NCI-H1092 (cell line): ENCODE data around the gene CCDC187.

Experiments
- DNase-seq: peaks from one replicate; lab custom pipeline; 2025; lab: John Stamatoyannopoulos, UW

Gene CCDC187

DNA sequence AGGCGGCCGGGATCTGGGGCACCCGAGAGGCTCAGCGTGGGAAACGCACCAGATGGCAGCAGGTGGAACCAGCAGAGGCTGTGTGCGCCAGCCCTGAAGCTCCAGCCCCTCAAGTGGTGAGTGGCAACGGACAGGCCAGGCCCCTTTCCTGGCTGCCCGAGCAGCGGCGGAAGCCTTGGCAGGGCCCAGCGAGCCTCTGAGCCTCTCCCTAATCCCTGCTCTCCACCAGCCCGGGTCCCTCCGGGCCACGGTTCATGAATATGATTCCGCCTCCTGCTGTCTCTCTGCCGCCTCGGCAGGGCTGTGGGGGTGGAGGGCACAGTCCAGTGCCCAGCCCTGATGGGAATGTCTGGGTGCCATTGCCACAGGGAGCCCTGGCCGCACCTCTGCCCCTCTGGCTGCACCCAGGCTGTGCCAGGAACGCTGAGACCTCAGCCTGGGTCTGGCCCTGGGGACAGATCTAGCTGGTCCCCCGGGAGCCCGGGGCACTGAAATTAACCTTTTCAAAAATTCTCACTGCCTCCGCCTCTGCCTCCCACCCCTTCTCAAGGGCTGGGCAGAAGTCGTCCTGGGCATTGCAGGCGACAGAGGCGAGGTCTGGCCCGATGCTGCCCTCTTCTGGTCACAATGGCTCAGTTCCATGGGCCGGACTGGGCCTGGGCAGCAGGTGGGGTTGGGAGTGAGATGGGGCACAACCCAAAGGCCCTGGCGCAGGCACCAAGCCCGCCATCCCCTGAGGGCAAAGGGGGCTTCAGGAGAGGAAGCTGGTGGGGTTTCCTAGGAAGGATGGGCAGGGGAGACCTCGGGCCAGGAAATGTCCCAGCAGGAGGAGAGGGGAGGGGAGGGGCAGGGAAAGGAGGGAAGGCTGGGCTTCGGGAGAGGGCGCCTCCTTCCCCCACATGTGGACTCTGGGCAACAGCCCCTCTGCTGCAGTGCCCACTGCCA lies 20.3 kb downstream of the CCDC187 start:
- peak; percentile 72 for DNase-seq

GRCh38 chr9:136282272-136282861 lies 21.5 kb downstream of the CCDC187 start:
- no peak for DNase-seq

DNA sequence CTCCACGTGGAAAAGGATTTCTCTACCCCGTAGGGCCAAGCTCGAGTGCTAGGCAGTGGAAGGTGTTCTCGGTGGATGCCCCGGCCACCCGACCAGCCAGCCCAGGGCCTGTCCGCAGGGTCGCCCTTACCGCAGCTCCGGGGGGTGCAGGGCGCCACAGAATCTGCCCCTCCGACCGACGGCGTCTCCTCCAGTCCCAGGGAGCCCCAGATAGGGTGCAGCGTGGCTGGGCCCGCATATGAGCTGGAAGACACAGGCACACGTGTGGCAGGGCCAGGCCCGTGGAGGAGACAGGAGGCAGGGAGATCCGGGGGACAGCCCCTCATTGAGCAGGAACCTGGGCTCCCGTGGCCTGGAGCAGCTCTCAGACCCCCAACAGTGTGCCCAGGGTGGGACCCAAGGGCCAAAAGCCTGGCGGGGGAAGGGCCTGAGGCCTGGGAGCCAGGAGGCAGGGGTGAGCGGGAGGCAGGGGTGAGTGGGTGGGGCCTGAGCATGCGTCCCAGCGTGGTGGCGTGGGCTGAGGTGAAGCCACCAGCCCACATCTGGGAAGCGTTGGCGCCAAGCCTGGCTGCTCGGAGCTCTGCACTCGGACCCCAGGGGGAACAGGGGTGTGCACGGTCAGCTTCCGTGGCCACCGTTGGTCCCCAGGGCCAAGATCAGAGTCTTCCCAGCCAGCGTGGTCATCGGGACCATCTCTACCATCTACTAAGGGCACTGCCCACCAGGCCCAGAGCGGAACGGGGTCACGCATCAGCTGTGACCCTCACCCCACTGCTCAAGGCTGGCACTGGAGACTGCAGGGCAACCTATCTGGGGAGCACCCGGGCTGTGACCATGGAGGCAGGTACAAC lies 22.2 kb downstream of the CCDC187 start:
- DNase-seq: no peak

- DNase-seq: no peak
Measured at GRCh38 chr9:136280535-136281315, 23.2 kb downstream of the CCDC187 start.

- no peak for DNase-seq
Measured at GRCh38 chr9:136279471-136279870, 24.4 kb downstream of the CCDC187 start.

- DNase-seq: no peak
Measured at GRCh38 chr9:136278894-136279293, 25.0 kb downstream of the CCDC187 start.

DNA sequence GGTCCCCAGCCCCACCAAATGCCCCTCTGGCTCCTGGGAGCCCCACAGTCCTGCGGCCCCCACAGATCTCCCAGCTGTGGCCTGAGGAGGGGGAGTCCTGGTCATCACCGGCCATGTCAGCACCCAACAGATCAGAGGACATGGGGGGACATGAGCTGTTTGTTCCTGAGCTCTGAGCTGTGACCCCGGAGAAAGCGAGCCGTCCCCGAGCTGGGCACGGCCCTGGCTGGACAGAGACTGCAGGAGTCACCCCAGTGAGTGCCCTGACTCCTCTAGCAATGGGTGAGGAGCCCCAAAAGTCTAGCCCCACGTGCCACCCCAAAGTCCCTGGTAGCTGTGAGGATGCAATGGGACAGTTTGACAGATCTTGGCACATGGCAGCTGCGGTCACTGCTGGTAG lies 25.7 kb downstream of the CCDC187 start:
- DNase-seq: no peak

DNA sequence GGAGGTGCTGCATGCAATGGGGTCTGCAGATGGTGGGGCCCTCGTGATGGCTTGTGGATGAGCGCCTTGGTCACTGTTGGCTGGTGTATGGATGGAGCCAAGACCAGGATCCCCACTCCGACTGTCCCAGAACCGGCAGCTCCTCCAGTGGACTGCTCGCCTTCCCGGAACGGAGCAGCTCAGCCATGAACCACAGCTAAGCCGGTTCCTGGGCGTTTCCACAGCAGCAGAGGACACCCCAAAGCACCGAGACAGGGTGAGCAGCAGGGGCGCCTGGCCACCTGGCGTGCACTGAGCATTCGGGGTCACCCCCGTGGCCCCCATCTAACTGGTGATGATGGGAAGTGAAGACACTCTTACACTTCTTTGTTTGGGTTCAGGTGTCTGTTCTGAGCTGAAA lies 26.1 kb downstream of the CCDC187 start:
- no peak for DNase-seq

DNA sequence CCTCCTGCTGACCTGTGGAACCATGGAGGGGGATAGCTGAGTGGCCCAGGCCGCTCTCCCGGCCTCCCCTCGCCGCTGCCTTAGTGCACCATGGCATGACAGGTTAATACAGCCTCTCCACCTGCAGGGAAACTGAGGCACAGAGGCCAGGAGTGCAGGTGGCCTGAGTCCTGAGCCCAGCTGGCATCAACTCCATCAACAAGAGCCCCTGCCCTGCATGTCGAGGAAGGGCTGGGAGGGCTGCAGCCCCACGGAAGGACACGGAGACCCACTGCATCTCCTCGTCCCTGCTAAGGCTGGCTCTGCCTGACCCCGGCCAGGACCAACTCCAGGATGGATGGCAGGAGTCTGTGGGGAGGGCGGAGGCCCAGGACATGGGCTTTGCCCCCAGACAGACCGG lies 27.2 kb downstream of the CCDC187 start:
- DNase-seq: no peak

GRCh38 chr9:136275655-136276429 lies 28.1 kb downstream of the CCDC187 start:
- DNase-seq: no peak

GRCh38 chr9:136274786-136275654 lies 28.9 kb downstream of the CCDC187 start:
- DNase-seq: no peak

- no peak for DNase-seq
Measured at GRCh38 chr9:136273921-136274785, 29.7 kb downstream of the CCDC187 start.

DNA sequence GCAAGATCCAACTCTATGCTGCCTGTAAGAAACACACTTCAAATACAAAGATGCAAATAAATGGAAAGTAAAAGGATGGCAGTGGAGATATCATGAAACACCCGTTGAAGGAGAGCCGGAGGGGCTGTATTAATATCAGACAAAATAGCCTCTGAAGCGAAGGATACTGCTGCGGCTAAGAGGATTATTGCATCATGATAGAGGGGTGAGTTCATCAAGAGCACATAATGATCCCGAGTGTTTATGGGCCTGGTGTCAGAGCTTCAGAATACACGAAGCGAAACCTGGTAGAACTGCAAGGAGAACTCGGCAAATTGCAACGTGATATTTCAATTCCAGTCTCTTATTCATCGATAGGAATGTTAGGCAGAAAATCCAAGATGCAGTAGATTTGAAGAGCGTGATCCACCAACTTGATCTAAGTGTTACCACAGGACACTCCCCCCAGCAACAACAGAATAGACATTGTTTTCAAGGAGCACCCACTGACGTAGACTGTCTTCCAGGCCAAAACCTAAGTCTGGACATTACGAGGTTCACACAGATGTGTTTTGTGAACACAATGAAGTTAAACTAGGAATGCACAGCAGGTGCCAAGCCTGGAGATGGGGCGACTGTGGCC lies 30.5 kb downstream of the CCDC187 start:
- no peak for DNase-seq

DNA sequence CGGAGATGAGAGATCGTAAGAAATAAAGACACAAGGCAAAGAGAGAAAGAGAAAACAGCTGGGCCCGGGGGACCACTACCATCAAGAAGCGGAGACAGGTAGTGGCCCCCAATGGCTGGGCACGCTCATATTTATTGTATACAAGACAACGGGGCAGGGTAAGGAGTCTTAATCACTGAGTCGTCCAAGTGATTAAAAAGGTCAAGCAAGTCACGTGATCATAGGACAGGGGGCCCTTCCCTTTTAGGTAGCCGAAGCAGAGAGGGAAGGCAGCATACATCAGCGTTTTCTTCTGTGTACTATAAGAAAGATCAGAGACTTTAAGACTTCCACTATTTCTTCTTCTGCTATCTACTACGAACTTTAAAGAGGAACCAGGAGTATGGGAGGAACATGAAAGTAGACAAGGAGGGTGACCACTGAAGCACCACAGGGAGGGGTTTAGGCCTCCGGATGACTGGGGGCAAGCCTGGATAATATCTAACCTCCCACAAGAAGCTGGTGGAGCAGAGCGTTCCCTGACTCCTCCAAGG lies 33.7 kb downstream of the CCDC187 start:
- no peak for DNase-seq

- DNase-seq: no peak
Measured at GRCh38 chr9:136268735-136269134, 35.2 kb downstream of the CCDC187 start.

DNA sequence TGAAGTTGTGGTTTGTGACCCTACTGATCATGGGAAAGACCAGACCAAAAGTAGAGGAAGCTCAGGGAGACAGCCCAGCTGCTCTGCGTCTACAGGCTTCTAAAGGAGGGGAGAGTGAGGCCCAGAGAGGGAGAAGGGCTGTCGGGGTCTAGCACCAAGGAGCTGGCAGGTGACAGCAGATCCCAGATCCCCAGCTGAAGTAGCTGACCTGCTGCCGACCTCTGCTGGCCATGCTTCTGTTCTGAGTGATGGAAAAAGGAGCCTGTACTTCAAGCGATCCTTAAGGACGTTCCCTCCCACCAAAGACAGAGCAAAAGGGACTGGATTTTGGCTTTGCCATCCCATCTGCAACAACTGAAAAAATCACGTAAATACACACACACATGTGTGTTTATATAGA lies 35.6 kb downstream of the CCDC187 start:
- DNase-seq: no peak

GRCh38 chr9:136267261-136268111 lies 36.4 kb downstream of the CCDC187 start:
- no peak for DNase-seq
